GM21825 (cell line): Measurements from ENCODE around the gene PDYN.

Experiments
- ATAC-seq: cut with Tn5 transposase; IDR thresholded peaks from one replicate; pipeline ENCODE4 v1.9.1; 2021; ENCODE audit warnings: mild to moderate bottlenecking, moderate library complexity; ENCODE audit not compliant: unreplicated experiment

Gene PDYN

DNA sequence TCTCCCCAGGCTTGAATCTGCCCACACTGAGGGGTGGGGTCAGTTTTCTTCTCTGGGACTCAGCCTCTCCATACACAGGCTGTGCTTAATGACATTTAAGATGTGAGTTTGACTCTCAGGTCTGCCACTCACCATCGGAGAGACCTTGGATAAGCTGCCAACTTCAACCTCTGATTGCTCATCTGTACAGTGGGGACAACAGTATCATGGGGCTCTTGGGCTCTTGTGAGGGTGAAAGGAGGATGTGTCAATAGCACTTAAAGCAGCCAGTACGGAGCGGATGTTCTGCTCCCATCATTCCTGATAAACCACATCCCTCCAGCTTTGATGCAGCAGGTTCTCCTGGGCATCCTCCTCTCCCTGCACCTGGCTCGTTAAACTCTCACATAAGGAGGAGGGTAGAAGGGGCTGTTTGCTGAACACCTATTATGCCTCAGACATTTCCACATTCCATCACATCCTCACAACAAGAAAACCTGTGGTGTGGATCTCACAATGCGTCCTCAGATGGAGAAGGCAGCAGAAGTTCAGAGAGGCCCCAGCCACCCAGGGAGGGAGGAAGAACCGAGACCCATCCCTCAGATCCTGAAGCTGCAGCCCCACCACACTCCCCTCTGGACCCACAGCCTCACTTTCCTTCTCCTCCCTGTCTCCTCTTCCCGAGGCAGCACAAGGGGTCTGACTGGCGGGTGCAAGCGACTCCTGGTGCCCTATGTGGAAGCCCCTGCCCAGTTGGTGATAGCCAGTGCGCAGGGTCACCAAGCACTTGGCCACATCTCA is 1.9 kb upstream of the PDYN start:
- no peak for ATAC-seq

GRCh38 chr20:1994627-1995026 is 769 bp upstream of the PDYN start:
- no peak for ATAC-seq

- ATAC-seq = no peak
Measured at GRCh38 chr20:1992359-1993110, 1.3 kb downstream of the PDYN start.

DNA sequence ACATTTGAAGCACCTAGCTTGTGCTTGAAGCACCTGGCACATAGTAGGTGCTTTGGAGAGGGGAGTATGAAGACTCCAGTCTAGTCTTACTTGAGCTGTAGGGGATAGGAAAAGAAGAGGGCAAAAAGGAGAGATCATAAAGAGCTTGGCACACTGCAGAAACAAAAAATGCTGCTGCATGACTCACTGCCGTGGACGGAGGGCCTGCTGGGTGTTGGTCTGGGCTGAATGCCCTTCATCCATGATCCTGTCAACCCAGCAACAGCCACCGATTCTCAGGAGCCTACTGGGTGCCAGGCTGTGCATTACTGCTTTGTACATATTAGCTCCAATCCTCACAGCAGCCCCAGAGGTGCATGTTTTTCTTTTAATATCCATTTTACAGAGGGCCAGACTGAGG is 6.0 kb downstream of the PDYN start:
- no peak for ATAC-seq

DNA sequence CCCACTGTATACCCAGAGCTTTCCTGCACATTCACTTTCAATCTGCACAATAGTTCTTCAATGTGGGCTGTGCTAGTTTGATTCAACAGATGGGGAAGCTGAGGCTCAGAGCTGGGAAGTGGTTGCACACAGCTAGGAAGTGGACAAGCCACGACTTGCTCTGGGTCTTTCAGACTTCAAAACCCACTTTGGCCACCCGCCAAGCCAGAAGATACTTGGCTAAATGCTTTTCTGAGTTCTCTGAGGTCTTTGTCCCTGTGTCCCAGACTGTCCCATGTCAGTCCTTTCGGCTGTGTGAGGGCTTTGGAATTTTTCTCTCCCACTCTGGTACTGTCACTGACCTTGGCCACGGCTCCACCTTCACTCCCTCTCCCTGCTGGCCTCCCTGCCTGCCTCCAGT is 10.6 kb downstream of the PDYN start:
- no peak for ATAC-seq

- no peak for ATAC-seq
Measured at GRCh38 chr20:1982686-1983085, 11.2 kb downstream of the PDYN start.

DNA sequence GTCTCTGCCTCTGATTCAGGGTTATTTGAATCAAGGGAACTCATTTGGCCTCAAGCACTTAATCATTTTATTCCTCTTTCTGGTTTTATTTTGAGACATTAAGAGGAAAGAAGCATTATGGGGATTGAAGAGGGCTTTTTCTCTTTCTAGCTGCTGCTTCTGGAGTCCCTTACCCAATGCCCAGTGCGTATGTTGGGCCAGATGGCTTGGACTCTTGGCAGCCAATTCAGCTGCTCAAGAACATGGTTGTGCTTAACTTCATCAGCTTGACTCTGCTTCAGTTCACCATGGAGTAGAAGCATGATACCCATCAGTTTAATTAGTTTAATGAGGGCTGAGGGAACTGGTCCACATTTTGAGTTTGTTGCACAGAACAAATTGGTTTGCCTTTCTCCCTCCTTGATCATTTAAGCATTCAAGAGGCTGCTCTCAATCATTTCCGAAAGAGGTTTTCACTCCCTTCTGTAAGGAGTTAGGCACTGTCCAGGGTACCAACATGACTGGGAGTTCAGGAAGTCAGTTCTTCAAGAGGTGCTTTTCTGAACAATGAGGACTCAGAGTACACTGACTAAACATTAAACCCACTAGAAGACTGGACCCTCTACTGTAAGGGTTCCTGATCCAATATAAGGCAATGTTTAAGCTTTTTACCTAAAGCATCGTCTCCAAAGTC is 14.6 kb downstream of the PDYN start:
- no peak for ATAC-seq

DNA sequence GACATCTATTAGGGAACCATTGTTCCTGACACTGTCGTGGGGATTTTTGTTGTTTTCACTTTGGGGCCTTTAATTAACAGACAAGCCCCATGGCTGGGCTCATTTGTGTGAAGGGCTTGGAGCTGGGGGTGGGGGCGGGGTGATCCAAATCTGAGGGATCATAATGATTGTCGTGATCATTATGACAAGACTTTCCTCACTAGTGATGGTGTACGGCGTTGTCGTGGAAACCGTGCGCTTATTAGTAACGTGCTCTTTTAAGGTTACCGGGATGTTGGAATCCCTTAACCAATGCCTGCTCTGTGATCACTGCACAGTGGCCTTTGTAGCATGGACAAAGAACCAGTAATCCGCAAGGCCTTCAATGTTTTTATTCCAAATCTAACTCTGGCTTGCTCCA is 18.6 kb downstream of the PDYN start:
- no peak for ATAC-seq

DNA sequence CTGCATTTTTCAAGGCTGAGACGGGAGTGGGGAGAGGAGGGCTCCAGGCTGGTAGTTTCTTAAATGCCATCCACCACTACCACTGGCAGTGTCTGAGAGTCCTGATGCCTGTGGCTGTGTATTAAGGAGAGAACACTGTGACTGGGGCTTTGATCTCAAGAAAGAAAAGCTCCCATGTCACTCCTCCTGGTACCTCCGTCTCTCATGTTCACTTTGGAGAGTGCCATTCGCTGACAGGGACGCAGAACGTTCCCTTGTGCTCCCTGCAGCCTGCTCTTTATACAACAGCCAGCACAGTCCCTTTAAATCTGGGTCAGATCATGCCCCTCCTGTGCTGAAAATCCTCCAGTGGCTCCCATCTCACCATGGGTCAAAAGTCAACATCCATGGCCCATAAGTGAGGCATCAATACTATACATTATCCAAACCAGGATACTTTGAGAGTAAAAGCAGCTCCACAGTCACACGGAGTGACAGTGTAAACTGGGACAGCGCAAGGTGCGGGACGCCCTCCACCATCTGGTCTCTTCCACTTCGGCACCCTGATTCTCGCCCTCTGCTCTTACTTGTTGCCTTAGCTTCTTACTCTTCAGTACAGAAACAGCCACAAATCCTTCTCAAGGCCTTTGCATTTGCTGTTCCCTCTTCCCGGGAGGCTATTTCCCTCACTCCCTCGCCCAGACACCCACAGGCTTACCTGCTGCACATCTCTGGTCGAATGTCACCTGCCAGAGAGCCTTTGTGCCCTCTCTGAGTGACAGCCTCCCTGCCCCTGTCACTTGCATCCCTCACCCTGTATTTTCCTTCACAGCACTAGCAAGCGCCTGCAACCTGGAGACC is 20.0 kb downstream of the PDYN start:
- ATAC-seq = no peak

GRCh38 chr20:1971893-1972586 is 21.8 kb downstream of the PDYN start:
- no peak for ATAC-seq

GRCh38 chr20:1968964-1969363 is 24.9 kb downstream of the PDYN start:
- ATAC-seq = no peak

DNA sequence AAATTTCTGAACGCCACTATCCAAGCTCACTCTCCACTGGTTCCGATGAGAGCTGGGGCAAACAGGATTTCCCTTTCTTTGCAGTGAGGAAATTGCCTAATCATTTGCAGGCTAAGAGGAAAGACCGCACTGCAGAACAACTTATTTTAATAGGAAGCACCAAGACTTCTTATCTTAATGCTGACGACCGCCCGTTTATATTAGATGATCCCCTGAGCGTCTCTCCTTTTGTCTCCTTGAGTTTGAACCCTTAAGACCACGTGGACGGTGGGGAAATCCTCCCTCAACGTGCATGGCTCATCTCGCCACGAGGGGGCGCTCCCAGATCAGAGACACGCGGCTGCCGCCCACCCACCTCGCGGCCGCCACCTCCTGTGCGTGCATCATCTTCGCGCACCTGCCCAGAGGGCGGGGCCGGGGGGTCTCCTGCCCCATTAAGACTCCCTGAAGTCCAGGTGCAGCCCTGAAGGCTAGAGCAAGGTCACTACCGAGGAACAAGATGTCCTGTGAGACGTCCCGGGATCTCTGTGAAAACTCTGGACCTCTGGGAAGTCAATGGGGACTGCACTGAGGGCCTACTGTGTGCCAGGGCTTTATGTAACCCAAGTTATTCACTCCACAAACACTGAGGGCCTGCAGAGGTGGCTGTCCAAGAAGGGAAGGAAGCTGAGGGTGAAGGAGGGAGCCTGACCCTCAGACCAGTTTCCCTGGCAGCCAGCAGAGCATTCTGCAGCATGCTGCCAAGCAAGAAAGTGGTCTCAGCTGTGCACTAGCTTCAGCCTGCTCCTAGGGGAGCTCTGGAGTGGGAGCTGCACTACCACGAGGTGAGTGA is 28.1 kb downstream of the PDYN start:
- ATAC-seq = no peak

DNA sequence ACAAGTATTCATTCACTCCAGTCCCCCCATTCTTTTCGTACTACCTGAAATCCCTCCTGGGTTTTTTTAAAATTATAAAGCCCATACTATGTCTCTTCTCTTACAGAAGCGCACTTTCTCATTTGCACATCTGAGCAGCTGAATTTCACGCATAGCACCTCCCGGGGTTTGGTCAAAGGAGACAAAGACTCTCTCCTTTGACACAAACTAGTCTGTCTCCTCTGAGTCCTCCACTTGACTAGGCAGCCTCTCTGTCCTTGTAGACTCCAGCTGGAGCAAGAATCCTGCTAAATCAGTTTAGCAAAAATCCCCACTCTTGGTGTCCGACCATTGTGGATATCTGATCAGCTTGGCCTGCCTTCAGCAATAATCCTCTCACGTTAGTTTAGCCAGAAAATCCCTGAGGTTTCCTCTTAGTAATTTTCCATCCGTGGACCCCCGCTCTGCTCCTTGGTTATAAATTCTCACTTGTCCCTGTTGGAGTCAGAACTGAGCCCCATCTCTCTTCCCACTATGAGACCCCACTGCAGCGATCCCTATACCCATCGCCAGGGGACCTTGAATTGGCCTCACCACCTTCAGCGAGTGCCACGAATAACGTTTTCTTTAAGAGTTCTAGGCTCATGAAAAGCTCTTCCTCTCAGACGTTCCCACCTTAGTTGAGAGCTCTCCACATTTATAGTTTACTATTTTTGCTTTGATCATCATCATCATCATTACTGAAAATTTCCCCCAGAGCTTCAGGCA is 29.0 kb downstream of the PDYN start:
- ATAC-seq = no peak

DNA sequence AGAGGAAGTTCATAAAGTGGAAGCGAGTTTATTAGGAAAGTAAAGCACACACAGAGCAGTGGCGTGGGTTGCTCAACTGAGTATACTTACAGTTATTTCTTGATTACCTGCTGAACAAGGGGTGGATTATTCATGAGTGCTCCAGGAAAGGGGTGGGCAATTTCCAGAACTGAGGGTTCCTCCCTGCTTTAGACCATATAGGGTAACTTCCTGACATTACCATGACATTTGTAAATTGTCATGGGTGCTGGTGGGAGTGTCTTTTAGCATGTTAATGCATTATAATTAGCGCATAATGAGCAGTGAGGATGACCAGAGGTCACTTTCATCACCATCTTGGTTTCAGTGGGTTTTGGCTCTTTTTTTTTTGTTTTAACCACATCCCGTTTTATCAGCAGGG is 29.8 kb downstream of the PDYN start:
- ATAC-seq = no peak

DNA sequence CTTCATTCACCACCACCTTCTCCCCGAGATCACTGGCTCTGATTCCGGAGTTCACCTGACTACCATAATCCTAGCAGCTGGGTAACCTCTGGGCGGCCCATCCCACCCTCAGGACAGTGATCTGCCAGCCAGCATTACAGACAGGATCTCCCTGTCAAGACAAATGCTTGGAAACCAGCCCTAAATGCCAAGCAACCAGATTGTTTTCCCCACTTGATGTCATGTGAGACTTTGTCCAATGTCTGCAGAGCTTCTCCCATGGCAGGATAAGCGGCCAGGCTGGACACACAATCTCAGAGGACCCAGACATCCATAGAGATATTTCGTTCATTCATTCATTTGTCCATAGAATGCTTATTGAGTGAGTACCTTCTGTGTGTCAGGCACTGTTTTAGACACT is 32.5 kb downstream of the PDYN start:
- ATAC-seq = no peak

DNA sequence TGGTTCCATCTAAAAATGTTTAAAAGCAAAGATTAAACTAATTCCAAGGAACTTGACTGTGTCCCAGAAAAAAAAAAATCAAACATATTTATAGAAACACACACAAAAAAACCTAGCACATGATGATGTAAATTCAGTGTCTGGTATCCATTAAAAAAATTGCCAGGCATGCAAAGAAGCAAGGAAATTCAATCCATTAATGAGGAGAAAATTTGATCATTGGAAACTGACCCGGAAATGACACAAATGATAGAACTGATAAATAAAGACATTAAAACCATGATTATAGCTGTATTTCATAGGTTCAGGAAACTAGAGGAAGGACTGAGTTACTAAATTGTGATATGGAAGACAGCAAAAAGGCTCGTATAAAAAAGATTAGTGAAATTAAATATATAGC is 34.7 kb downstream of the PDYN start:
- no peak for ATAC-seq

GRCh38 chr20:1958426-1958825 is 35.4 kb downstream of the PDYN start:
- no peak for ATAC-seq

DNA sequence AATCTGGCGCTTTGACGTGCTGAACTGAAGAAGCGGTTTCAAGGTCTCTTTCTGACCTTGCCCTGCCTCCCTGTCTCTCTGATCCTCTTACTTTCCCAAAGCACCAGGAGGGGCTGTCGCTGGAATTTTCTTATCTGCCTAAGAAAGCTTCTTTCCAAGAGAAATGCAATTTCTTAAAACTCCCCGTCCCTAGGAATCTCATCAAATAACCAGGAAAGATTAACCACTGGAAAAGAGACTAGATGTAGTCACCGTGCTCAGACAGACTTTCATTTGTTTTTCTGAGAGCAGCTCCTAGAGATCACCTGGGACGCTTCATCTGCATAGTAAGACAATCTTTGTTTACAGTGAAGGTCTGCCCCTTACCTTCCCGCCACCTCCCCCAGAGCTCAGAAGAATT is 38.6 kb downstream of the PDYN start:
- ATAC-seq = no peak

GRCh38 chr20:1953621-1954020 is 40.2 kb downstream of the PDYN start:
- ATAC-seq = no peak
